D721Med (cell line): ENCODE data around the gene IL10RA.

Experiments
- DNase-seq: peaks from one replicate; pipeline ENCODE4 v3.0.0; 2011; ENCODE audit warnings: low spot score; ENCODE audit not compliant: insufficient read length
- FAIRE-seq: peaks from 2 replicates; lab custom pipeline; 2011; peaks lifted over from hg19 to GRCh38; lab: Jason Lieb, UNC
- TF ChIP-seq, protein P1 (sequence below): IDR thresholded peaks from 2 replicates; pipeline ENCODE4 v1.5.1; 2012; ENCODE audit warnings: mild to moderate bottlenecking, control low read depth; ENCODE audit not compliant: insufficient read depth; ENCODE audit errors: missing control alignments

The IL10RA gene

DNA sequence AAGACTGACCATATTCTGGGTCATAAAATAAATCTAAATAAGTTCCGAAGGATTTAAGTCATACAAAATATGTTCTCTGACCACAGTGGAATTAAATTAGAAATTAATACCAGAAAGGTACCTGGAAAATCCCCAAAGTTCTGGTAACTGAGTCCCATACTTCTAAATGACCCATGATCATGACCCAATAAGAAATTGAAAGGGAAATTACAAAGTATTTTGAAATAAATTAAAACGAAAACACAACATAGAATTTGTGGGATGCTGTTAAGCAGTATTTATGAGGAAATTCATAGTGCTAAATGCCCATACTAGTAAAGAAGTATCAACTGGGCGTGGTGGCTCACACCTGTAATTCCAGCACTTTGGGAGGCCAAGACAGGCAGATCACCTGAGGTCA is 23.4 kb upstream of the IL10RA start:
- DNase-seq (no peak), FAIRE-seq (no peak)
- TF ChIP-seq, protein P1, sequence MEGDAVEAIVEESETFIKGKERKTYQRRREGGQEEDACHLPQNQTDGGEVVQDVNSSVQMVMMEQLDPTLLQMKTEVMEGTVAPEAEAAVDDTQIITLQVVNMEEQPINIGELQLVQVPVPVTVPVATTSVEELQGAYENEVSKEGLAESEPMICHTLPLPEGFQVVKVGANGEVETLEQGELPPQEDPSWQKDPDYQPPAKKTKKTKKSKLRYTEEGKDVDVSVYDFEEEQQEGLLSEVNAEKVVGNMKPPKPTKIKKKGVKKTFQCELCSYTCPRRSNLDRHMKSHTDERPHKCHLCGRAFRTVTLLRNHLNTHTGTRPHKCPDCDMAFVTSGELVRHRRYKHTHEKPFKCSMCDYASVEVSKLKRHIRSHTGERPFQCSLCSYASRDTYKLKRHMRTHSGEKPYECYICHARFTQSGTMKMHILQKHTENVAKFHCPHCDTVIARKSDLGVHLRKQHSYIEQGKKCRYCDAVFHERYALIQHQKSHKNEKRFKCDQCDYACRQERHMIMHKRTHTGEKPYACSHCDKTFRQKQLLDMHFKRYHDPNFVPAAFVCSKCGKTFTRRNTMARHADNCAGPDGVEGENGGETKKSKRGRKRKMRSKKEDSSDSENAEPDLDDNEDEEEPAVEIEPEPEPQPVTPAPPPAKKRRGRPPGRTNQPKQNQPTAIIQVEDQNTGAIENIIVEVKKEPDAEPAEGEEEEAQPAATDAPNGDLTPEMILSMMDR, result no peak

DNA sequence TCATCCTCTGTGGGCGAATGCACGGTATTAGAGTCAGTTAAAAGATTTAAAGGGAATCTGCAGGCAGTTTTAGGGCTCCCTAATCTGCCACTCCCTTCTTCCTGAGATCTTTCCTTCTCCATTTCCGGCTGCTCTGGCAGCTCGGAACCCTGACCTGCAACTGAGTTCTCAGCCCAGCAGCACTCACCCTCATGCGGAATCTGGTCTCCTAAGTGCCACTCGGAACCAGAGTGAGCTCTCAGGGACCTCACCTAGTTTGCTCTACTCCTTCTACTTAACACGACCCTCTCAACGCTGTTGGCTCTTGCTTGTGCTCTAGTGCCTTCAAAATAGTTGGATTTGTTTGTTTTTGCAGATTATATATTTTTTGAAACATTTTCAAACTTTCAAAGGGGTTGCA is 19.3 kb upstream of the IL10RA start:
- DNase-seq, result no peak
- no peak for FAIRE-seq
- TF ChIP-seq, protein P1, result no peak

GRCh38 chr11:117969160-117969991 is 16.8 kb upstream of the IL10RA start:
- no peak for DNase-seq
- TF ChIP-seq, protein P1, result no peak
- FAIRE-seq, result no peak

GRCh38 chr11:117970400-117971024 is 15.7 kb upstream of the IL10RA start:
- DNase-seq (no peak), FAIRE-seq (no peak)
- TF ChIP-seq, protein P1, result no peak

DNA sequence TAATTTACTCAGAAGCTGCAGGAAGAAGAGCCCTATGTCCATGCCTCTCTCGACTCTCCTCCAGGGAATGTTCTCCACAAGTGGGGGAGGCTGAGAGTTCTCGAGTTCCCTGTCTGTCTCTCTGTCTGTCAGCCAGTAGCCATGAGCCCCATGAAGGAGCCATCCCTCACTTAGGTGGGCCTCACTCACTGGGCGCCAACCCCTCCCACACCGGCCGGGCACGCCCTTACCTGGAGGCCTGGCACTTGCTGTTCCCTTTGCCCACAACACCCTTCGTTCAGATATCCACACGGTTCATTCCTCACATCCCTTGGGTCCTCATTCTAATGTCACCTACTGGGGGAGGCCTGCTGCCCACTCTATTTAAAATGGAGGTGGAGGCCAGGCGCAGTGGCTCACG is 14.2 kb upstream of the IL10RA start:
- TF ChIP-seq, protein P1, result no peak
- DNase-seq, result no peak
- no peak for FAIRE-seq

DNA sequence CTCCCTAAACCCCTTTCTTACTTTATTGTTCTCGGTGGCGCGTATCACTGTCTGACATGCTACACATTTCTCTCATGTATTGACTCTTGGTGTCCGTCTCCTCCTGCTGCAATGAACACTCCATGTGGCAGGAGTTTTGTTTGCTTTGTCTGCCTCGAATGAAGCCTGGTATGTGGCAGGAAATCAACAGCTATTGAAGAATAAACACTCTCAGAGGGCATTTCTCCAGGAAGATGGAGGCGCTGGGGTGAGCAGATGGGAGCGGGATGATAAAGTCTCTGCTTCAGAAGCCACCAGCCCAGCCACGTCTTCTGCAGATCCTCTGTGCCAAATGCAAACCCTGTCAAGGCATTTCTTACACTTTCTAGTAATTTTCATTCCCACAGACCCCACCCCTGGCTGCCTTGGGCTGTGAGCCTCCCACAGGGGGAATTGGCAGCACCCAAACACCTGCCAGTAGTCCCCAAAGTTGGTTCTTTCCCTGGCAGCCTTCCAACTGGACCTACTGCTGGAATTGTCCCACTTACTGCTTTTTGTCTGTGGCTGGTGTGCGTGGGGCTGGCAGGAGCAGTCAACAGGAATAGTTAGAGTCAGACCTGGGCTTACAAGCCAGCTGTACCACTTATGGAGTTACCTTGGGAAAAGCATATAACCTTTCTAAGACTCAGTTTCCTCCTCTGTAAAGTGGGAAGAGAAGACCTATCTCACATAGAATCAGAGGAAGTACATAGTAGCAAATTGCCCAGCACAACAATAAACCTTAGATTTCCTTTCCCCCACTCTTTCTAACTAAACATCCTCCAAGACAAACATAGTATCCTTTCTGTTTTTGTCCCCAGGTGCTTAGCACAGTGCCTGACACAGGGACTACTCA is 13.3 kb upstream of the IL10RA start:
- no peak for FAIRE-seq
- TF ChIP-seq, protein P1, result no peak
- no peak for DNase-seq
